Skin epidermis (tissue), 12 donors: Measurements from ENCODE around the gene MYBPC2.

Source experiments
- H3K27ac ChIP-seq, 21 experiments: fragments of 200-600 bp; sonication (generic) in 11 of 21; one replicate each; pipeline ENCODE4 v1.5.0; 2020; ENCODE audit warnings: mild to moderate bottlenecking in 3 of 21, inconsistent platforms in 2 of 21, moderate library complexity in 2 of 21
- H3K4me3 ChIP-seq, 7 experiments: fragments of 200-600 bp; sonication (generic) in 2 of 7; one replicate each; pipeline ENCODE4 v1.5.0; 2020; ENCODE audit warnings: inconsistent platforms in 2 of 7, mild to moderate bottlenecking in 2 of 7, moderate library complexity in 1 of 7

The MYBPC2 gene

DNA sequence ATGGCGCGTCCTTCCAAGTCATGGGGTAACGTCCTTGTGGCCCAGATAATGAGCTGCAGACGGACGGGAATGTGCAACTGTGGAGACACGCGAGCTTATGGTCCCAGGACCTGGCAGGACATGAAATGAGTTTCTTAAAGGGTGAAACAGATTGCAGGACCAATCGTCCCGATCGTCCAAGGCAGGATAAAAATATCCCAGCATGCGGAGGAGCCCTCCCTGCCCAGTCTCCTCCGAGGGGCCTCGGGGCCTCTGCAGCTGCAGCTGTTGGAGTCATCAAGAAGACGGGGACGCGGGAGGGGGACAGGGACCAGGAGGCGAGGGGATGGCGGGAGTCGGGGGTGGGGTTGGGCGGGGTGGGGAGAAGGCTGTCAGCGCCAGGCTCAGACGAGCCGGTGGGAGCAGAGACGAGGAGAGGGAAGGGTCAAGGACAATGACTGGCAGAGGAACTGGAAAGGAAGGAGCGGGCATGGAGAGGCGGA, 58.3 kb downstream of the MYBPC2 start:
- H3K4me3 ChIP-seq = no peak overlapping the region
- no peak overlapping the region for H3K27ac ChIP-seq

- no peak overlapping the region for H3K4me3 ChIP-seq
Measured at GRCh38 chr19:50492303-50493052, 59.8 kb downstream of the MYBPC2 start.

GRCh38 chr19:50493171-50493570, 60.5 kb downstream of the MYBPC2 start:
- H3K4me3 ChIP-seq = no peak overlapping the region
- no peak overlapping the region for H3K27ac ChIP-seq

More at GRCh38 chr19:50492303-50493052, 59.8 kb downstream of the MYBPC2 start:
- no peak overlapping the region for H3K27ac ChIP-seq

DNA sequence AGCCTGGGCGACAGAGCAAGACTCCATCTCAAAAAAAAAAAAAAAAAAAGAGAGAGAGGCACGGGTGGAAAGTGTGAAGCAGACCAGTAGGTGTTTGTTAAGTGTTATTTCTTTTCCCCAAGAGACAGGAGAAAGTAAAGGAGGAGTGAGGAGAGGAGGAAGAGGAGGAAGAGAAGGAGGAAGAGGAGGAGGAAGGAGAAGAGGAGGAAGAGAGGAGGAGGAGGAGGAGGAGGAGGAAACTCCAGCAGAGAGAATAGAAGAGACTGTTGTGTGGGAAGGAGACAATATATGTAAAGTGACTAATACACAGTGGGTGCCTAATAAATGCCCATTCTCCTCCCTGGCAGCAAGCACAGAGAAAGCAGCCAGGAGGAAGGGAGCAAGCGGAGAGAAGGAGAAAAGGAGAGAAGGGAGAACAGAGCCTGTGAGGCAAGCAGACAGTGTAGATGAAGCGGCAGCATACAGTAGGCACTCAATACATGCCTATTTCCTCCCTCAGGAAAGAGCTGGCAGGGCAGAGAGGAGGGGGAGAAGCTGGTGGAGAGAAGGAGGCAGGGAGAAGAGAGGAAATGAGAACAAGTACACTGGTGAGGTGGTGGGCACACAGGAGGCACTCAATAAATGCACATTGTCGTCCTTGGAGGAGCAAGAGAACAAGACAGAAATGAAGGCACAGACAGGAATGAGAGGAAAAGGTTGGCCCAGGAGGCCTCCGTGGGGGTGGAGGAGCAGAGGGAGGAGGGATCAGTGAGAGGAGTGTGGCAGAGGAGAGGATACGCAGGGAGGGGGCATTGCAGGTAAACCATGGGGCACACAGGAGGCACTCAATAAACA, 61.7 kb downstream of the MYBPC2 start:
- Histone ChIP-seq H3K4me3 (no peak overlapping the region), H3K27ac (no peak overlapping the region)

DNA sequence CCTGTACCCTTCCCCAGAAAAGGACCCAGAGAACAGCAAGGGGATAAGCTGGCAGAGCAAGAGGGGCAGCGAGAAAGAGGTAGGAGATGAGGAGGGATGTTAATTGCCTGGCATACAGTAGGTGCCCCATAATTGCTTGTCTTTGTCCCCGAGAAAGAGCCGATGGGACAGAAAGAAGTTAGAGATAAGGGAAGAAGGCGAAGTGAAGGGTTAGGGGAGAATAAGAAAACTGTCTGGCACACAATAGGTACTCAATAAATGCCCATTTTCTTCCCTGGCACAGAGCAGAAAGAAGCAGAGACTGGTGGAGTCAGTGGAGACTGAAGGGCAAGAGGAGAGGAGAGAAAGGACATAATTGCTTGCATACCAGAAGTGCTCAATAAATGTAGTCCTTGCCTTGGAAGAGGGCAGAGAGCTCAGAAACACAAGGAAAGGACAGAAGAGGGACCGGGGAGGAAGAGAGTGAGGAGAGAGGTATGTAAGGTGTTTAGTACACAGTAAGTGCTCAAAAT, 62.4 kb downstream of the MYBPC2 start:
- H3K4me3 ChIP-seq = no peak overlapping the region
- no peak overlapping the region for H3K27ac ChIP-seq

GRCh38 chr19:50496189-50497021, 63.7 kb downstream of the MYBPC2 start:
- Histone ChIP-seq H3K4me3 (no peak overlapping the region), H3K27ac (no peak overlapping the region)

DNA sequence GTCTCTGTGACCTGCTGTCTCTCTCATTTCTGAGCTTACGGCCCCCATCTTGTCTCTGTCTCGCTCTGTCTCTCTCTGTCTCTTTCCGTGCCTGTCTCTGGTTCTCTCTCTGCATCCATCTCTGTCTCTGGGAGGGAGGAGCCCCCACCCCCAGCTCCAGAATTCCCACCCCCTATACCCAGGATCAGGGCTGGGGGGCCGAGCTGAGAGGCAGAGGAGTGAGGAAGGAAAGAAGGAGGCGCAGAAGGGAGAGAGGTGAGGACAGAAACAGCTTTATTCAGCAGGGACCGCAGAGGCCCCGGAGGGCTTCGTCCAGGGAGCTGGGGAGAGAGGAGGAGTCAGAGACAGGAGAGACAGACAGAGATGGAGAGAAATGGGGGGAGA, 64.3 kb downstream of the MYBPC2 start:
- Histone ChIP-seq H3K27ac (no peak overlapping the region), H3K4me3 (no peak overlapping the region)

- H3K4me3 ChIP-seq = no peak overlapping the region
- H3K27ac ChIP-seq = no peak overlapping the region
Measured at GRCh38 chr19:50498219-50499056, 65.7 kb downstream of the MYBPC2 start.

GRCh38 chr19:50500060-50500752, 67.5 kb downstream of the MYBPC2 start:
- H3K27ac ChIP-seq = no peak overlapping the region

GRCh38 chr19:50500753-50501151, 68.1 kb downstream of the MYBPC2 start:
- H3K4me3 ChIP-seq = no peak overlapping the region
- no peak overlapping the region for H3K27ac ChIP-seq

More at GRCh38 chr19:50500060-50500752, 67.5 kb downstream of the MYBPC2 start:
- no peak overlapping the region for H3K4me3 ChIP-seq

- H3K4me3 ChIP-seq = no peak overlapping the region
- H3K27ac ChIP-seq = no peak overlapping the region
Measured at GRCh38 chr19:50501186-50501567, 68.5 kb downstream of the MYBPC2 start.

DNA sequence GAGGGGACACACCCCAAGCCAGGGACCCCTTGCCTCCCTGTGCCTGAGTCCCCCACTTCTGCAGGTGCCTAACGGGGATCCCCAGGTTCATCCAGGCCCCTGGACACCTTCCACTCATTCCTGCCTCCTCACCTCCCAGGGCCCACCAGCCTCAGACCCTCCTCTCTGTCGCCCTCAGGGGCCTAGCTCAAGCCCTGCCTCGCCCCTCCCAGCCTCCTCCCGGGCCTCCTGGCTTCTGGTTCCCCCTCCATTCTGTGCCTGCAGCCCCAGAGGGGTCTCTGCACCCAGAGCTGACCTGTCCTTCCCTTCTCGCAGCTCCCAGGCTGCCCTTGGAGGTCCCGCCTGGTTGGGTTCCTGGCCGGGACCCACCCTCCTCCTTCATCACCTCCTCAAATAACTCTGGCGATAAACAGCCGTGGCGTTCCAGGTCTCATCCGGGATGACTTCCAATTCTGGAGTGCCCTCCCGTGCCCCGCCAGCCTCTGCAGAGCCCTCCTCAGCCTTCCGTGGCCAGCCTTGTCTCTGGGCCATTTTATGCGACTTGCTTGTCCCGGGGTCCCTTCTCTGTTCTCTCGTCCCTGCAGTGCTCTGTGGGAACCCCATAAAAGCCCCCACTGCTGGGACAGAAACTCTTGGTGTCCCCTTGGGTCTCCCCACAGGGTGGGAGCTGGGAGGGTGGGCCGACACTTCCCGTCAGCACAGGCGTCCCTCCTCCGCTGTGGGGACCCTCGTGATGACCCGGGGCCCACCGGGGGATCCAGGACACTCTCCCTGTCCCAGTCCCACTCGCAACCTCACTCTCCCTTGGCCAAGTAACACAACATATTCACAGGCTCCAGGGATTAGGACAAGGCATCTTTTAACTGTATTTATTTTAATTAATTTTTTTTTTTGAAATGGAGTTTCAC, 69.1 kb downstream of the MYBPC2 start:
- Histone ChIP-seq H3K27ac (no peak overlapping the region), H3K4me3 (no peak overlapping the region)

DNA sequence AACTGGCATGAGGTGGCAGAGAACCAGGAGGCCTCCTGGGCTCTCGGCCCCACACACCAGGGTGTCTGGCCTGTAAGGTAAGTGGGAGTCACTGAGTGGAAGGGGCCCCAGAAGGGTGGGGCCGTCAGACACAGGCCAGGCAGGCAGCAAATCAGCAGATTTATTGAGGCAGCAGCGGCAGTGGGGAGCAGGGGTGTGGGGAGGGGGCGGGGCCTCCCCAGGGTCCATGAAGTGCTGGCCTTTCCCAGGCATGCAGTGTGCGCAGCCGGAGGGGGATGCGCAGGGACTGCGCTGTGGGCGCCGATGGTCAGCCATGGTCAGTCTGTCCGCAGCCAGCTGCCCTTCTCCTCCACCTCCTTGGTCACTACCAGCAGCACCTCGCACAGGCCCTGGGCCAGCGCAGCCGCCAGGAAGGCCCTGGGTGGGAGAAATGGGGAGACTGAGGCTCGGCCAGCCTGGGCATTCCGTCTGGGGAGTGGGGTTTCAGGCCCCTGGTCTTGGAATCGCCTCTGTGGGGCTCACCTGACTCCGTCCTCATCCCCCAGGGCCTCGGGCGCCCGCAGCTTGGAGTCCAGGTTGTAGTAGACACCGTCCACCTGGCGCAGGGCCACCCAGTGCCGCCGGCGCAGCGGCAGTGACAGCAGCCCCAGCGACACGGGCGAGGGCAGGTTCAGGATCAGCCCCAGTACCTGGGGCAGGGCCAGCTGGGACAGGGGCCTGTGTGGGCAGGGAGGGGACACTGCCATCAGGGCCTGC, 73.3 kb downstream of the MYBPC2 start:
- H3K27ac ChIP-seq = no peak overlapping the region
- H3K4me3 ChIP-seq = no peak overlapping the region

- H3K27ac ChIP-seq = no peak overlapping the region
- H3K4me3 ChIP-seq = no peak overlapping the region
Measured at GRCh38 chr19:50506700-50507099, 74.0 kb downstream of the MYBPC2 start.

DNA sequence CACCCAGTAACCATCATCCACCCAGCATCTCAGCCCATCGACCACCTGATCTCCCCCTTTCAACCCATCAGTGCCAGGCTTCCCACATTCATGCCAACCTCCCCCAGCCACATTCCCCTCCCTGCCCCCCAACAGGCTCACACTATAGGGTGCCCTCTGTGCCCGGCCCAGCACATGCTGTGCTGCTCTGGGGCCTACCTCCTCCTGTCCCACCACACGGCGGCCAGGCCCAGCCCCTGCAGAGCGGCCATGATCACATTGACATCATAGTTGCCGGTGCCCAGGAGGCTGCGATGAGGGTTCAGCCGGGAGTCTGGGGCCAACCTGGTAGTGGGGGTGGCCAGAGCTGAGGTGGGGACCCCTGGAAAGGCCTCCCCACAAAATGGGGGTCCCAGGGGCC, 74.7 kb downstream of the MYBPC2 start:
- H3K27ac ChIP-seq = no peak overlapping the region
- H3K4me3 ChIP-seq = no peak overlapping the region

DNA sequence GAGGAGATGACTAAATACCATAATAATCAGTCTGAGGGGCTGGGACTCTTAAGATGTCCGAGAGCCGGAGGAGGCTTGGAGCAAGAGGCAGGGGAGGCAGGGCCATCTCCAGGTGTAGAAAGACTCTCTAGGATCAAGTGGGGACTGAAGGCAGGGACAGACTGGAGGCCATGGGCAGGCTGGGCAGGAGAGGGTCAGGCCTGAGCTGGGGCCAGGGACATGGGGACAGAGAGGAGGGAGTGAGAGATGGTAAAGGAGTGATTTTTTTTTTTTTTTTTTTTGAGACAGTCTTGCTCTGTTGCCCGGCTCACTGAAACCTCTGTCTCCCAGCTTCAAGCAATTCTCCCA, 76.1 kb downstream of the MYBPC2 start:
- no peak overlapping the region for H3K4me3 ChIP-seq
- no peak overlapping the region for H3K27ac ChIP-seq

GRCh38 chr19:50509366-50509765, 76.7 kb downstream of the MYBPC2 start:
- no peak overlapping the region for H3K4me3 ChIP-seq

More at GRCh38 chr19:50509366-50509765, 76.7 kb downstream of the MYBPC2 start:
- no peak overlapping the region for H3K27ac ChIP-seq
